Tibial artery (tissue), 4 donors: Measurements from ENCODE around the gene DNTT.

ENCODE experiments used
- DNase-seq, 2 donors: peaks; one replicate each; pipeline ENCODE4 v3.0.0-alpha.2; 2019
- H3K27ac ChIP-seq, 2 donors: fragments of 200-600 bp; sonication (generic) in 1 of 2; 1 replicate in 1 of 2; 2 replicates in 1 of 2; pipeline ENCODE4 v1.5.1; 2018 to 2019; ENCODE audit warnings: mild to moderate bottlenecking in 1 of 2
- H3K27me3 ChIP-seq, 2 donors: fragments of 200-600 bp; sonication (generic) in 1 of 2; one replicate each; pipeline versions ENCODE4 v1.5.1 to v1.6.0; 2016 to 2019
- H3K36me3 ChIP-seq, 3 donors: fragments of 200-600 bp; sonication (generic) in 2 of 3; one replicate each; pipeline ENCODE4 v1.5.1; 2016 to 2019; ENCODE audit warnings: mild to moderate bottlenecking in 2 of 3
- H3K4me1 ChIP-seq, 4 donors: fragments of 200-600 bp; sonication (generic) in 2 of 4; 1 replicate in 3 of 4; 2 replicates in 1 of 4; pipeline ENCODE4 v1.5.1; 2016 to 2019
- H3K4me3 ChIP-seq, 2 donors: fragments of 200-600 bp; sonication (generic) in 1 of 2; 1 replicate in 1 of 2; 2 replicates in 1 of 2; pipeline ENCODE4 v1.5.1; 2018 to 2019; ENCODE audit warnings: mild to moderate bottlenecking in 2 of 2
- H3K9me3 ChIP-seq, 3 donors: fragments of 200-600 bp; sonication (generic) in 1 of 3; one replicate each; pipeline ENCODE4 v1.5.1; 2016 to 2019
- intact Hi-C: fragments of 100-400 bp; cut with DNase I; formaldehyde crosslinking; loops from one replicate; pipeline ENCODE4 v1.15.0; 2023; ENCODE audit warnings: low total_unique reads
- TF ChIP-seq, protein P1 (sequence below), 2 experiments: fragments of 200-600 bp in 1 of 2; fragments of 450-650 bp in 1 of 2; IDR thresholded peaks; one replicate each; pipeline ENCODE4 v1.5.1; 2017 to 2019; ENCODE audit warnings: antibody characterized with exemption in 2 of 2, mild to moderate bottlenecking in 1 of 2, moderate library complexity in 1 of 2

The DNTT gene

DNA sequence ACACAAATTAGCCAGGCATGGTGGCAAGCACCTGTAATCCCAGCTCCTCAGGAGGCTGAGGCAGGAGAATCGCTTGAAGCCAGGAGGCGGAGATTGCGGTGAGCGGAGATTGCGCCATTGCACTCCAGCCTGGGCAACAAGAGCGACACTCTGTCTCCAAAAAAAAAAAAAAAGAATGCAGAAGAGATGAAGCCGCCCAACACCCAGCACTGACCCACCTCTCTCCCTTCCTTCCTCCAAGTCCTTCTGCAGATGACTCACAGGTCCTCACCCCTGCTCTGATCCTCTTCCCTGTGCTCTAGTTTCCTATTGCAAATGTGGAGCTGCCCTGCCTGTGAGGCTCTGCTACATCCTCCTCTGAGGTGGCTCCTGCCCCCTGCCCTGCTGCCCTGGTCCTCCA, 76.6 kb downstream of the DNTT start:
- H3K9me3 ChIP-seq, result no peaks in the 10 kb centered on the region
- H3K4me3 ChIP-seq, result no peak overlapping the region
- intact Hi-C loops, result loop anchor here (10.0 kb wide), 1 partner anchor 654 kb away; no protein-coding TSS in a partner anchor

DNA sequence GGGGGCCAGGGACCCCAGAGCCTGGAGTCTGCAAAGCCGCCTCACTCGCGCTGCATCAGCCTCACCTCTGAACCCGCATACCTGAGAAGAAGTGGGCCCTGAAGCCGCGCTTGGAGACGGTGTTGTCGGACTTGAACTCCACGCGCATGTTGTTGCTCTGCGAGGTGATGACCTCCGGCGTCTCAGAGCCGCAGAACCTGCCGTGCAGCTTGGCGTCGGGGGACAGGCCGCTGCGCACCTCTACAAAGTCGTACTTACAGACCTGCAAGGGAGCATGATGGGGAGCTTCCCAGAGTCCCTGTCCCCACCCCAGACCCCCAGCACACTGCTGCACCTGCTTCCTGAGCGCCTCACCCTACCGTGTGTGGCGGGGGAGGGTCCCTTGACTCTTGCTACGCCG, 80.3 kb downstream of the DNTT start:
- DNase-seq, result no peak
- H3K4me1 ChIP-seq, result peaks cover 0 to 4% (median 3%) of the 10 kb centered on the region in 4 donors
- H3K9me3 ChIP-seq, result no peaks in the 10 kb centered on the region
- no peak overlapping the region for H3K4me3 ChIP-seq
- H3K36me3 ChIP-seq, result no peaks in the 10 kb centered on the region
- peaks cover 0 to 14% of the 10 kb centered on the region in 2 donors for H3K27me3 ChIP-seq
- TF ChIP-seq, protein P1, sequence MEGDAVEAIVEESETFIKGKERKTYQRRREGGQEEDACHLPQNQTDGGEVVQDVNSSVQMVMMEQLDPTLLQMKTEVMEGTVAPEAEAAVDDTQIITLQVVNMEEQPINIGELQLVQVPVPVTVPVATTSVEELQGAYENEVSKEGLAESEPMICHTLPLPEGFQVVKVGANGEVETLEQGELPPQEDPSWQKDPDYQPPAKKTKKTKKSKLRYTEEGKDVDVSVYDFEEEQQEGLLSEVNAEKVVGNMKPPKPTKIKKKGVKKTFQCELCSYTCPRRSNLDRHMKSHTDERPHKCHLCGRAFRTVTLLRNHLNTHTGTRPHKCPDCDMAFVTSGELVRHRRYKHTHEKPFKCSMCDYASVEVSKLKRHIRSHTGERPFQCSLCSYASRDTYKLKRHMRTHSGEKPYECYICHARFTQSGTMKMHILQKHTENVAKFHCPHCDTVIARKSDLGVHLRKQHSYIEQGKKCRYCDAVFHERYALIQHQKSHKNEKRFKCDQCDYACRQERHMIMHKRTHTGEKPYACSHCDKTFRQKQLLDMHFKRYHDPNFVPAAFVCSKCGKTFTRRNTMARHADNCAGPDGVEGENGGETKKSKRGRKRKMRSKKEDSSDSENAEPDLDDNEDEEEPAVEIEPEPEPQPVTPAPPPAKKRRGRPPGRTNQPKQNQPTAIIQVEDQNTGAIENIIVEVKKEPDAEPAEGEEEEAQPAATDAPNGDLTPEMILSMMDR (IDR thresholded peaks at IDR 0.05), result no peak
- intact Hi-C loops, result loop anchor here (10.0 kb wide), 1 partner anchor 650 kb away; no protein-coding TSS in a partner anchor
- no peak overlapping the region for H3K27ac ChIP-seq

More for the DNA sequence above, 76.6 kb downstream of the DNTT start:
- peaks cover 0 to 40% of the 10 kb centered on the region in 2 donors for H3K27me3 ChIP-seq
- H3K4me1 ChIP-seq, result no peaks in the 10 kb centered on the region
- no peaks in the 10 kb centered on the region for H3K36me3 ChIP-seq
- TF ChIP-seq, protein P1 (IDR thresholded peaks at IDR 0.05), result no peak
- H3K27ac ChIP-seq, result no peak overlapping the region
- DNase-seq, result no peak

DNA sequence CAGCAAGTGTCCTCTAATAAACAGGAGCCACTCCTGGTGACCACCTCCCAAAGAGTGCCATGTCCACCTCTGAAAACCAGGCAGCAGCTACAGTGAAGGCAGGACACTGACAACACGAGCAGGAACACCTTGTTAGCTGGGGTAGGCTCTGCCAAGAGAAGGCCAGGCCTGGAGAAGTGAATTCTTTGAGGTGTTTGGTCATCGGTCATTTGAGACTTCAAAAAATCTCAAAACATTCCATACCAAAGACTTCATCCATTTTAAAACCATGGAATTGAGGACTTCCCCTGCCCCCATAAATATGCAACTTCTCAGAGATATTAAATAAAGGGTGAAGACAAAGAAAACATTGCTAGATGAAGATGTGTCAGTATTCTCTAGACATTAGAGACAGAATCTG, 82.9 kb downstream of the DNTT start:
- DNase-seq, result no peak
- no peak overlapping the region for H3K4me3 ChIP-seq
- intact Hi-C loops, result loop anchor here (10.0 kb wide), 1 partner anchor 648 kb away; no protein-coding TSS in a partner anchor
- H3K4me1 ChIP-seq, result peaks cover 0 to 16% (median 15%) of the 10 kb centered on the region in 4 donors
- no peak overlapping the region for H3K27ac ChIP-seq
- H3K9me3 ChIP-seq, result no peaks in the 10 kb centered on the region
- no peaks in the 10 kb centered on the region for H3K36me3 ChIP-seq
- H3K27me3 ChIP-seq, result peaks cover 0 to 14% of the 10 kb centered on the region in 2 donors
- TF ChIP-seq, protein P1 (IDR thresholded peaks at IDR 0.05), result no peak

DNA sequence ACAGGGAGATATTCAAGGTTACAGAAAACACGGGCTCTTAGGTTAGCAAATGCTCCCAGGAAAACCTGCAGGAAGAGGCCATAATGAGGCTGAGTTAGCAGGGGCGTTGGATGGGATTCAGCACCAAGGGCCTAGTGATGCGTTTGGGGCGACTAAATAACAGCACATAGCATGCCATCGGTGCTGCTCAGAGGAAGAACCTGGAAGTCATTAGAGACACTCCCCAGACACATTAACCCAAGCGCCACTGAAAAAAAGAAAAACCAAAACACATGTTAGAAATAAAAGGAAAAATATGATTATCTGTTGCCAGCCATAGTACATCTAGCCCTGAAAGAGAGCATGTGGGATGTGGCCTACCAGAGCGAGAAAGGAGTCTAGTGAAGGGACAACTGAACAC, 83.4 kb downstream of the DNTT start:
- no peak for DNase-seq

More for the DNA sequence above, 83.4 kb downstream of the DNTT start:
- no peaks in the 10 kb centered on the region for H3K36me3 ChIP-seq
- TF ChIP-seq, protein P1 (IDR thresholded peaks at IDR 0.05), result no peak
- peaks cover 0 to 16% (median 15%) of the 10 kb centered on the region in 4 donors for H3K4me1 ChIP-seq
- H3K4me3 ChIP-seq, result no peak overlapping the region
- H3K9me3 ChIP-seq, result no peaks in the 10 kb centered on the region
- no peak overlapping the region for H3K27ac ChIP-seq
- intact Hi-C loops, result loop anchor here (10.0 kb wide), 1 partner anchor 647 kb away; no protein-coding TSS in a partner anchor
- H3K27me3 ChIP-seq, result peaks cover 0 to 14% of the 10 kb centered on the region in 2 donors
